Stimulated activated CD4-positive, alpha-beta T cell treated with anti-CD3 and anti-CD28 coated beads, Interleukin-12 subunit alpha, Interleukin-12 subunit beta, amount 100 ng/mL, for 24 hours (primary cell): ENCODE measurements around the gene SEMA3C.
"Not testable (repeated sequence)": the region's sequence is repeated elsewhere in the genome, so short reads cannot be mapped to it uniquely, and the experiment has no call there.

ENCODE experiments used
- DNase-seq, 2 experiments: peaks; one replicate each; pipeline ENCODE4 v3.0.0-alpha.2; 2020; ENCODE audit warnings: low read depth in 2 of 2

The SEMA3C gene

GRCh38 chr7:80926955-80927354 lies 8.1 kb upstream of the SEMA3C start:
- not testable (repeated sequence) for DNase-seq

GRCh38 chr7:80924090-80924489 lies 5.2 kb upstream of the SEMA3C start:
- DNase-seq: no peak

GRCh38 chr7:80923211-80923612 lies 4.4 kb upstream of the SEMA3C start:
- no peak for DNase-seq

GRCh38 chr7:80922253-80923049 lies 3.6 kb upstream of the SEMA3C start:
- DNase-seq: no peak

GRCh38 chr7:80921130-80921529 lies 2.3 kb upstream of the SEMA3C start:
- no peak for DNase-seq

- DNase-seq: no peak
These were observed 452 bp downstream of the SEMA3C start for GRCh38 chr7:80918399-80918798.

GRCh38 chr7:80916770-80917741 lies 1.8 kb downstream of the SEMA3C start:
- no peak for DNase-seq

- no peak for DNase-seq
These were observed 8.6 kb downstream of the SEMA3C start for GRCh38 chr7:80910228-80910627.

GRCh38 chr7:80908360-80908797 lies 10.5 kb downstream of the SEMA3C start:
- DNase-seq: no peak

- DNase-seq: no peak
These were observed 11.2 kb downstream of the SEMA3C start for GRCh38 chr7:80907612-80908011.

- no peak for DNase-seq
These were observed 11.7 kb downstream of the SEMA3C start for GRCh38 chr7:80907141-80907601.

GRCh38 chr7:80905334-80905733 lies 13.5 kb downstream of the SEMA3C start:
- DNase-seq: no peak

GRCh38 chr7:80902716-80903308 lies 16.0 kb downstream of the SEMA3C start:
- no peak for DNase-seq

GRCh38 chr7:80902019-80902418 lies 16.8 kb downstream of the SEMA3C start:
- no peak for DNase-seq

GRCh38 chr7:80900583-80901576 lies 18.0 kb downstream of the SEMA3C start:
- no peak for DNase-seq

GRCh38 chr7:80896906-80897598 lies 21.8 kb downstream of the SEMA3C start:
- no peak for DNase-seq

GRCh38 chr7:80895056-80895455 lies 23.8 kb downstream of the SEMA3C start:
- DNase-seq: no peak

GRCh38 chr7:80891259-80891544 lies 27.6 kb downstream of the SEMA3C start:
- no peak for DNase-seq

GRCh38 chr7:80890426-80891258 lies 28.2 kb downstream of the SEMA3C start:
- no peak for DNase-seq

GRCh38 chr7:80889525-80889924 lies 29.3 kb downstream of the SEMA3C start:
- DNase-seq: no peak
